Measurements from ENCODE around the gene ACTA2. TPM values are rescaled to one million over a fixed set of nuclear protein-coding genes. Genes with fewer than 3 reads are reported as not detected.

The ACTA2 gene
- total and polyA plus RNA-seq, 2 donors (not counting 1 experiment from before 2014, with no cell fraction given), result 78.4 to 2,788 TPM

GRCh38 chr10:88983206-88983605 lies 30.6 kb upstream of the ACTA2 start:
- H3K27me3 ChIP-seq (ENCODE audit: control insufficient read depth, insufficient read depth, low read length), result no peaks in the 10 kb centered on the region
- no peak overlapping the region for H3K4me3 ChIP-seq (replicated peaks in 1 of 4; ENCODE audit: control extremely low read depth in 1 of 4, insufficient read depth in 1 of 4, low read depth in 3 of 4, low read length in 4 of 4)
- no peaks in the 10 kb centered on the region for H3K9me3 ChIP-seq (ENCODE audit: control insufficient read depth, insufficient read depth, low read depth, low read length)
- peaks cover 18% of the 10 kb centered on the region for H3K4me1 ChIP-seq (ENCODE audit: control insufficient read depth, extremely low read depth, insufficient read depth, low read length)
- H4K20me1 ChIP-seq (ENCODE audit: control insufficient read depth, extremely low read depth, insufficient read depth, low read length), result no peaks in the 10 kb centered on the region
- H3K4me2 ChIP-seq (ENCODE audit: extremely low read depth, insufficient read depth, low read length), result no peak overlapping the region
- H2AFZ ChIP-seq (ENCODE audit: low read length), result no peak overlapping the region
- no peak for DNase-seq (ENCODE audit: low read depth in 2 of 2)
- no peaks in the 10 kb centered on the region for H3K36me3 ChIP-seq (ENCODE audit: control insufficient read depth, insufficient read depth, low read length)
- TF ChIP-seq CTCF (conservative IDR thresholded peaks at IDR 0.05 in 1 of 2, IDR thresholded peaks at IDR 0.05 in 1 of 2; ENCODE audit: low read depth in 1 of 2, low read length in 2 of 2), result no peak
- TF ChIP-seq EZH2 (IDR thresholded peaks at IDR 0.05; ENCODE audit: low read length, missing control alignments), result no peak
- no peak overlapping the region for H3K9ac ChIP-seq (ENCODE audit: insufficient read depth, low read length)
- peaks cover 4% of the 10 kb centered on the region for H3K79me2 ChIP-seq (ENCODE audit: control insufficient read depth, insufficient read depth, low read length)
- H3K27ac ChIP-seq (ENCODE audit: insufficient read depth, low read length), result no peak overlapping the region

GRCh38 chr10:88982366-88982765 lies 29.8 kb upstream of the ACTA2 start:
- Histone ChIP-seq H3K36me3 (ENCODE audit: control insufficient read depth, insufficient read depth, low read length) (no peaks in the 10 kb centered on the region), H3K4me3 (replicated peaks in 1 of 4; ENCODE audit: control extremely low read depth in 1 of 4, insufficient read depth in 1 of 4, low read depth in 3 of 4, low read length in 4 of 4) (no peak overlapping the region), H2AFZ (ENCODE audit: low read length) (no peak overlapping the region), H3K9ac (ENCODE audit: insufficient read depth, low read length) (no peak overlapping the region), H3K27ac (ENCODE audit: insufficient read depth, low read length) (no peak overlapping the region), H3K4me2 (ENCODE audit: extremely low read depth, insufficient read depth, low read length) (no peak overlapping the region), H3K4me1 (ENCODE audit: control insufficient read depth, extremely low read depth, insufficient read depth, low read length) (peaks cover 18% of the 10 kb centered on the region), H3K9me3 (ENCODE audit: control insufficient read depth, insufficient read depth, low read depth, low read length) (no peaks in the 10 kb centered on the region), H4K20me1 (ENCODE audit: control insufficient read depth, extremely low read depth, insufficient read depth, low read length) (no peaks in the 10 kb centered on the region), H3K27me3 (ENCODE audit: control insufficient read depth, insufficient read depth, low read length) (no peaks in the 10 kb centered on the region), H3K79me2 (ENCODE audit: control insufficient read depth, insufficient read depth, low read length) (peaks cover 2% of the 10 kb centered on the region)
- TF ChIP-seq EZH2 (IDR thresholded peaks at IDR 0.05; ENCODE audit: low read length, missing control alignments) (no peak), CTCF (conservative IDR thresholded peaks at IDR 0.05 in 1 of 2, IDR thresholded peaks at IDR 0.05 in 1 of 2; ENCODE audit: low read depth in 1 of 2, low read length in 2 of 2) (no peak)
- DNase-seq (ENCODE audit: low read depth in 2 of 2), result no peak

- Histone ChIP-seq H3K27ac (ENCODE audit: insufficient read depth, low read length) (no peak overlapping the region), H3K9ac (ENCODE audit: insufficient read depth, low read length) (no peak overlapping the region), H3K4me3 (replicated peaks in 1 of 4; ENCODE audit: control extremely low read depth in 1 of 4, insufficient read depth in 1 of 4, low read depth in 3 of 4, low read length in 4 of 4) (no peak overlapping the region), H3K4me1 (ENCODE audit: control insufficient read depth, extremely low read depth, insufficient read depth, low read length) (peaks cover 18% of the 10 kb centered on the region), H3K27me3 (ENCODE audit: control insufficient read depth, insufficient read depth, low read length) (no peaks in the 10 kb centered on the region), H2AFZ (ENCODE audit: low read length) (no peak overlapping the region), H3K36me3 (ENCODE audit: control insufficient read depth, insufficient read depth, low read length) (no peaks in the 10 kb centered on the region), H3K9me3 (ENCODE audit: control insufficient read depth, insufficient read depth, low read depth, low read length) (no peaks in the 10 kb centered on the region), H3K4me2 (ENCODE audit: extremely low read depth, insufficient read depth, low read length) (no peak overlapping the region), H3K79me2 (ENCODE audit: control insufficient read depth, insufficient read depth, low read length) (peaks cover 2% of the 10 kb centered on the region), H4K20me1 (ENCODE audit: control insufficient read depth, extremely low read depth, insufficient read depth, low read length) (no peaks in the 10 kb centered on the region)
- no peak for TF ChIP-seq CTCF (conservative IDR thresholded peaks at IDR 0.05 in 1 of 2, IDR thresholded peaks at IDR 0.05 in 1 of 2; ENCODE audit: low read depth in 1 of 2, low read length in 2 of 2)
- no peak for TF ChIP-seq EZH2 (IDR thresholded peaks at IDR 0.05; ENCODE audit: low read length, missing control alignments)
- DNase-seq (ENCODE audit: low read depth in 2 of 2), result no peak
Observed at GRCh38 chr10:88981435-88981834, 28.9 kb upstream of the ACTA2 start.

Measured in fibroblast of lung (primary cell).